HepG2 (cell line): Measurements from ENCODE around the gene HOXB6. TPM values are rescaled to one million over a fixed set of nuclear protein-coding genes. Genes with fewer than 3 reads are reported as not detected.

Experiments
- ATAC-seq: fragments of 200-7000 bp; cut with Tn5 transposase; 3 replicates; pipeline ENCODE4 v1.9.1; 2020; ENCODE audit warnings: mild to moderate bottlenecking, moderate library complexity
- BruUV-seq: library from RNA; stranded (reverse); fragments of 400-500 nt; replicated peaks from 2 replicates; lab custom pipeline; 2021; lab: Mats Ljungman, UMichigan
- CTCF ChIA-PET: fragments of 300-600 bp; formaldehyde crosslinking; extraction: SDS; loops from one replicate; lab custom pipeline; 2021; ENCODE audit warnings: low total read pairs, inconsistent platforms, low intra/inter-chr PET ratio; lab: Yijun Ruan, JAX
- POLR2A ChIA-PET: fragments of 350-600 bp; sonication (Branson Sonifier 250); formaldehyde crosslinking; loops from one replicate; lab custom pipeline; 2020; ENCODE audit warnings: antibody characterized with exemption, inconsistent platforms; lab: Yijun Ruan, JAX
- DNase-seq: peaks from one replicate; pipeline ENCODE4 v3.0.0-alpha.2; 2015; ENCODE audit warnings: low spot score
- FAIRE-seq: peaks from 3 replicates; lab custom pipeline; 2011; peaks lifted over from hg19 to GRCh38; lab: Jason Lieb, UNC
- H2AFZ ChIP-seq: one replicate; pipeline ENCODE4 v1.6.1; 2011; ENCODE audit warnings: low read length, inconsistent platforms
- H3K27ac ChIP-seq: fragments of 300-600 bp; 3 replicates; pipeline ENCODE4 v1.8.0; 2011; ENCODE audit warnings: mixed run types, mild to moderate bottlenecking, mixed read lengths, low read length, inconsistent platforms; ENCODE audit not compliant: insufficient read depth; ENCODE audit errors: extremely low read length
- H3K27me3 ChIP-seq, 2 experiments: fragments of 200-600 bp in 1 of 2; 2 replicates in 1 of 2; 3 replicates in 1 of 2; pipeline versions ENCODE4 v1.6.0 to v1.8.0; 2011; ENCODE audit warnings: low read length in 2 of 2, mild to moderate bottlenecking in 2 of 2, moderate library complexity in 2 of 2, inconsistent platforms in 1 of 2; ENCODE audit not compliant: insufficient read depth in 2 of 2, control insufficient read depth in 1 of 2
- H3K36me3 ChIP-seq, 2 experiments: fragments of 200-600 bp in 1 of 2; replicated peaks in 1 of 2; 2 replicates in 1 of 2; 3 replicates in 1 of 2; pipeline versions ENCODE4 v1.5.1 to v1.8.0; 2011; ENCODE audit warnings: low read length in 2 of 2, inconsistent platforms in 1 of 2; ENCODE audit not compliant: insufficient read depth in 2 of 2, control insufficient read depth in 1 of 2
- H3K4me1 ChIP-seq: 2 replicates; pipeline ENCODE4 v1.5.1; 2012; ENCODE audit warnings: low read length, inconsistent platforms; ENCODE audit not compliant: insufficient read depth
- H3K4me2 ChIP-seq: 2 replicates; pipeline ENCODE4 v1.6.0; 2011; ENCODE audit warnings: low read depth, low read length, inconsistent platforms
- H3K4me3 ChIP-seq, 3 experiments: fragments of 200-600 bp in 1 of 3; sonication (generic), shearing (Covaris generic) in 1 of 3; replicated peaks in 1 of 3; 2 replicates each; pipeline ENCODE4 v1.5.1; 2011 to 2016; ENCODE audit warnings: low read length in 3 of 3, inconsistent platforms in 2 of 3, low read depth in 2 of 3, mild to moderate bottlenecking in 2 of 3, control low read depth in 1 of 3, mixed read lengths in 1 of 3; ENCODE audit not compliant: insufficient read depth in 1 of 3
- H3K79me2 ChIP-seq: one replicate; pipeline ENCODE4 v1.6.1; 2011; ENCODE audit warnings: low read length, inconsistent platforms; ENCODE audit not compliant: insufficient read depth
- H3K9ac ChIP-seq: 2 replicates; pipeline ENCODE4 v1.6.0; 2011; ENCODE audit warnings: mild to moderate bottlenecking, low read depth, low read length, inconsistent platforms; ENCODE audit not compliant: insufficient read depth
- H3K9me3 ChIP-seq: 2 replicates; pipeline ENCODE4 v1.5.1; 2012; ENCODE audit warnings: mild to moderate bottlenecking, low read length
- H4K20me1 ChIP-seq: 2 replicates; pipeline ENCODE4 v1.6.0; 2011; ENCODE audit warnings: inconsistent platforms, mild to moderate bottlenecking, low read length, moderate library complexity; ENCODE audit not compliant: insufficient read depth
- AGO2 ChIP-seq: fragments of 200-400 bp; formaldehyde crosslinking; optimal IDR thresholded peaks from 2 replicates; pipeline ENCODE3; 2017; ENCODE audit warnings: mild to moderate bottlenecking, low read depth, low read length, moderate library complexity
- ARNT2 ChIP-seq: sonication (generic); formaldehyde crosslinking; IDR thresholded peaks from 2 replicates; pipeline ENCODE4 v1.8.0; 2022; ENCODE audit warnings: mild to moderate bottlenecking, low read depth, missing genetic modification reagents, moderate library complexity
- ASH2L ChIP-seq: fragments of 300-600, 200-600 bp; sonication (generic); IDR thresholded peaks from 2 replicates; pipeline ENCODE4 v1.7.0; 2017; ENCODE audit warnings: low read depth, mild to moderate bottlenecking, moderate library complexity, mixed read lengths, low read length; ENCODE audit not compliant: insufficient read length
- BORCS8-MEF2B ChIP-seq: sonication (generic); formaldehyde crosslinking; IDR thresholded peaks from 2 replicates; pipeline ENCODE4 v1.8.0; 2022; ENCODE audit warnings: mild to moderate bottlenecking, missing genetic modification reagents
- CENPT ChIP-seq: sonication (generic); formaldehyde crosslinking; IDR thresholded peaks from 2 replicates; pipeline ENCODE4 v1.8.0; 2022; ENCODE audit warnings: low read depth, mild to moderate bottlenecking, moderate library complexity, missing genetic modification reagents
- ELF3 ChIP-seq: IDR thresholded peaks from 2 replicates; pipeline ENCODE4 v1.6.1; 2016; ENCODE audit warnings: missing genetic modification reagents, missing compliant biosample characterization
- MIXL1 ChIP-seq: IDR thresholded peaks from 2 replicates; pipeline ENCODE4 v1.6.1; 2016
- NFKBIZ ChIP-seq: IDR thresholded peaks from 2 replicates; pipeline ENCODE4 v1.6.1; 2018; ENCODE audit warnings: missing genetic modification reagents, missing compliant biosample characterization
- NR2C2 ChIP-seq: sonication (generic); formaldehyde crosslinking; IDR thresholded peaks from 2 replicates; pipeline ENCODE4 v1.4.0; 2020; ENCODE audit warnings: missing genetic modification reagents, mild to moderate bottlenecking, moderate library complexity, borderline replicate concordance
- SALL2 ChIP-seq: sonication (generic); formaldehyde crosslinking; IDR thresholded peaks from 2 replicates; pipeline ENCODE4 v1.8.1; 2023; ENCODE audit warnings: mild to moderate bottlenecking, missing genetic modification reagents, inconsistent platforms
- ZNF143 ChIP-seq: sonication (generic); formaldehyde crosslinking; IDR thresholded peaks from 2 replicates; pipeline ENCODE4 v1.4.0; 2020; ENCODE audit warnings: missing genetic modification reagents
- ZNF670 ChIP-seq: sonication (generic); formaldehyde crosslinking; IDR thresholded peaks from 2 replicates; pipeline ENCODE4 v1.8.0; 2022; ENCODE audit warnings: mild to moderate bottlenecking, missing genetic modification reagents, borderline replicate concordance
- WGBS: methylation state at CpG from one replicate; pipeline ENCODE4 v1.1.6; 2017; ENCODE audit warnings: low lambda C conversion rate; 5-methylcytosine and 5-hydroxymethylcytosine counted together
- in situ Hi-C: cut with HindIII; loops from 2 replicates; pipeline ENCODE4 v1.10.0; 2017; ENCODE audit warnings: low pct_unique_long_range_greater_than_20kb; ENCODE audit not compliant: extremely low pct_ligation_motif_present
- intact Hi-C: fragments of 100-400 bp; cut with micrococcal nuclease; formaldehyde crosslinking; loops from one replicate; pipeline ENCODE4 v1.10.0; 2022; ENCODE audit not compliant: unreplicated experiment
- polyA plus RNA-seq, 8 experiments: library from polyadenylated mRNA; depleted of rRNA in 3 of 8; stranded (reverse) in 7 of 8; unstranded in 1 of 8; fragments of >200 nt; fragmentation: Illumina TruSeq in 4 of 8; extraction: Trizol in 4 of 8; gene quantifications; 2 replicates each; pipeline versions ENCODE4 v1.2.1 to v1.2.3, GENCODE V29; 2011 to 2016; ENCODE audit warnings: low read depth in 4 of 8, missing spikeins in 1 of 8, mixed read lengths in 1 of 8; ENCODE audit not compliant: insufficient read depth in 1 of 8
- total RNA-seq, 5 experiments: library from RNA; depleted of rRNA; stranded (reverse); fragments of >200 nt; fragmentation: Illumina TruSeq; extraction: Trizol; gene quantifications; 2 replicates each; pipeline ENCODE4 v1.2.3, GENCODE V29; 2016; ENCODE audit warnings: low read depth in 1 of 5
- TF ChIP-seq, protein P1 (sequence below): sonication (generic); formaldehyde crosslinking; IDR thresholded peaks from 2 replicates; pipeline ENCODE4 v1.4.0; 2020; ENCODE audit warnings: missing genetic modification reagents, borderline replicate concordance
- TF ChIP-seq, protein P2 (sequence below): IDR thresholded peaks from 2 replicates; pipeline ENCODE4 v1.6.1; 2016; ENCODE audit warnings: mild to moderate bottlenecking, missing biosample characterization, missing genetic modification reagents
- TF ChIP-seq, protein P3 (sequence below): sonication (generic); formaldehyde crosslinking; IDR thresholded peaks from 2 replicates; pipeline ENCODE4 v1.4.0; 2020; ENCODE audit warnings: missing genetic modification reagents
- TF ChIP-seq, protein P4 (sequence below): IDR thresholded peaks from 2 replicates; pipeline ENCODE4 v1.6.1; 2016; ENCODE audit warnings: missing compliant biosample characterization, missing genetic modification reagents, borderline replicate concordance
- TF ChIP-seq, protein P5 (sequence below): sonication (generic); formaldehyde crosslinking; IDR thresholded peaks from 2 replicates; pipeline ENCODE4 v1.4.0; 2020; ENCODE audit warnings: missing genetic modification reagents

HOXB6 gene
- total and polyA plus RNA-seq, 2 of the 13 experiments (the other 11 are each of a cell fraction or from before 2014, with no cell fraction given), result not detected

DNA sequence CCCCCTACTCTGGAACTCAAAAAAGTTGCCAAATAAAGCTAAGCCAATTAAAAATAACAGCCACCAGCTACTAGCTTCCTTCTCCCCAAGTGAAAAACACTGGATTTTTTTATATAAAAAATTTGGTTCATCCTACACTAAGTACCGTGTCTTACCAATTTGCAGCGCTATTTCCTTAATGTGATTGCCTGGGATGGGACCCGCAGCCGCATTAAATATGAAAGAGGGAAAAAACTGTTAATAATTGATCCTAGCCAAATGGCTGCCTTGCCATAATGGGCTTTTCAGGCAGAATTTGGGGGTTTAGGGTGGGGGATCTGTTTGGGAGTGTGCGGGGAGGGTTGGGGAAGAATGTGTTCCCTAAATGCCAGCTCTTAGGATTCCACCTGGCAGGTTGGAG, 19.3 kb upstream of the HOXB6 start (continued):
- TF ChIP-seq, protein P1, sequence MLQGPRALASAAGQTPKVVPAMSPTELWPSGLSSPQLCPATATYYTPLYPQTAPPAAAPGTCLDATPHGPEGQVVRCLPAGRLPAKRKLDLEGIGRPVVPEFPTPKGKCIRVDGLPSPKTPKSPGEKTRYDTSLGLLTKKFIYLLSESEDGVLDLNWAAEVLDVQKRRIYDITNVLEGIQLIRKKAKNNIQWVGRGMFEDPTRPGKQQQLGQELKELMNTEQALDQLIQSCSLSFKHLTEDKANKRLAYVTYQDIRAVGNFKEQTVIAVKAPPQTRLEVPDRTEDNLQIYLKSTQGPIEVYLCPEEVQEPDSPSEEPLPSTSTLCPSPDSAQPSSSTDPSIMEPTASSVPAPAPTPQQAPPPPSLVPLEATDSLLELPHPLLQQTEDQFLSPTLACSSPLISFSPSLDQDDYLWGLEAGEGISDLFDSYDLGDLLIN (CRISPR knock-in tag), result no peak
- no peak for TF ChIP-seq ASH2L
- no peak for TF ChIP-seq ZNF670 (CRISPR knock-in tag)
- no peak for TF ChIP-seq MIXL1 (CRISPR knock-in tag)
- no peak for TF ChIP-seq NFKBIZ
- TF ChIP-seq ARNT2 (CRISPR knock-in tag), result no peak
- TF ChIP-seq NR2C2, result no peak
- no peak for TF ChIP-seq ELF3 (CRISPR knock-in tag)

DNA sequence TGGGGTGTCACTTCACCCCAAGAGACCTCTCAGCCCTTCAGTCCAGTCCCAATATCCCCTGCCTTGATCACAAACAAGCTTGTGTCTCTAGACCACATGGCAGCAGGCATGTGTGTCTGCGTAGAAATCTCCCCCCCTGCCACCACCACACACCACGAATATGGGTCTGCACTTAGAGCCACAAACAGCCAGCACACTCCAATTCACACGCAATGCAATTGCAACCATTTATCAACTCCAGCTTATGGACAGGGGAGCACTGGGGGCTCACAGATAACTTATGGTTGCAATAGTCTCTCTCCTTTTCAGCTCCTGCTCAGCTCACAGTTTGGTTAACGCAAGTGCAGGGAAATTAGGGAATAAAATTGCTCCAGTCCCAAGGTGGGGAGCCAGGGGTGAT, 18.8 kb upstream of the HOXB6 start:
- Histone ChIP-seq H4K20me1 (0 out of 2 replicates have a peak, but pooled peaks cover 2% of the 10 kb centered on the region), H3K9ac (no peak overlapping the region), H3K4me2 (no peak overlapping the region), H3K4me1 (no peaks in the 10 kb centered on the region), H3K4me3 (no peak overlapping the region), H3K79me2 (no peaks in the 10 kb centered on the region), H3K27me3 (peaks cover 45 to 98% of the 10 kb centered on the region in 2 experiments), H3K9me3 (no peaks in the 10 kb centered on the region), H3K36me3 (no peaks in the 10 kb centered on the region), H2AFZ (no peak overlapping the region), H3K27ac (no peak overlapping the region)
- POLR2A ChIA-PET, result no interaction called here
- FAIRE-seq, result no peak
- 6% methylated on average over 4 of the region's 4 CpGs for WGBS
- CTCF ChIA-PET, result no interaction called here
- no TSS peak for BruUV-seq
- no peak for DNase-seq
- intact Hi-C loops (no loop called here), in situ Hi-C loops (no loop called here)
- ATAC-seq, result no peak
- TF ChIP-seq SALL2, result no peak
- TF ChIP-seq, protein P2, sequence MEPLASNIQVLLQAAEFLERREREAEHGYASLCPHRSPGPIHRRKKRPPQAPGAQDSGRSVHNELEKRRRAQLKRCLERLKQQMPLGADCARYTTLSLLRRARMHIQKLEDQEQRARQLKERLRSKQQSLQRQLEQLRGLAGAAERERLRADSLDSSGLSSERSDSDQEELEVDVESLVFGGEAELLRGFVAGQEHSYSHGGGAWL, result no peak
- TF ChIP-seq, protein P3, sequence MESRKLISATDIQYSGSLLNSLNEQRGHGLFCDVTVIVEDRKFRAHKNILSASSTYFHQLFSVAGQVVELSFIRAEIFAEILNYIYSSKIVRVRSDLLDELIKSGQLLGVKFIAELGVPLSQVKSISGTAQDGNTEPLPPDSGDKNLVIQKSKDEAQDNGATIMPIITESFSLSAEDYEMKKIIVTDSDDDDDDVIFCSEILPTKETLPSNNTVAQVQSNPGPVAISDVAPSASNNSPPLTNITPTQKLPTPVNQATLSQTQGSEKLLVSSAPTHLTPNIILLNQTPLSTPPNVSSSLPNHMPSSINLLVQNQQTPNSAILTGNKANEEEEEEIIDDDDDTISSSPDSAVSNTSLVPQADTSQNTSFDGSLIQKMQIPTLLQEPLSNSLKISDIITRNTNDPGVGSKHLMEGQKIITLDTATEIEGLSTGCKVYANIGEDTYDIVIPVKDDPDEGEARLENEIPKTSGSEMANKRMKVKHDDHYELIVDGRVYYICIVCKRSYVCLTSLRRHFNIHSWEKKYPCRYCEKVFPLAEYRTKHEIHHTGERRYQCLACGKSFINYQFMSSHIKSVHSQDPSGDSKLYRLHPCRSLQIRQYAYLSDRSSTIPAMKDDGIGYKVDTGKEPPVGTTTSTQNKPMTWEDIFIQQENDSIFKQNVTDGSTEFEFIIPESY, result no peak
- TF ChIP-seq CENPT (CRISPR knock-in tag), result no peak
- TF ChIP-seq, protein P4, sequence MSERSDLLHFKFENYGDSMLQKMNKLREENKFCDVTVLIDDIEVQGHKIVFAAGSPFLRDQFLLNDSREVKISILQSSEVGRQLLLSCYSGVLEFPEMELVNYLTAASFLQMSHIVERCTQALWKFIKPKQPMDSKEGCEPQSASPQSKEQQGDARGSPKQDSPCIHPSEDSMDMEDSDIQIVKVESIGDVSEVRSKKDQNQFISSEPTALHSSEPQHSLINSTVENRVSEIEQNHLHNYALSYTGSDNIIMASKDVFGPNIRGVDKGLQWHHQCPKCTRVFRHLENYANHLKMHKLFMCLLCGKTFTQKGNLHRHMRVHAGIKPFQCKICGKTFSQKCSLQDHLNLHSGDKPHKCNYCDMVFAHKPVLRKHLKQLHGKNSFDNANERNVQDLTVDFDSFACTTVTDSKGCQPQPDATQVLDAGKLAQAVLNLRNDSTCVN (CRISPR knock-in tag), result no peak
- TF ChIP-seq, protein P5, sequence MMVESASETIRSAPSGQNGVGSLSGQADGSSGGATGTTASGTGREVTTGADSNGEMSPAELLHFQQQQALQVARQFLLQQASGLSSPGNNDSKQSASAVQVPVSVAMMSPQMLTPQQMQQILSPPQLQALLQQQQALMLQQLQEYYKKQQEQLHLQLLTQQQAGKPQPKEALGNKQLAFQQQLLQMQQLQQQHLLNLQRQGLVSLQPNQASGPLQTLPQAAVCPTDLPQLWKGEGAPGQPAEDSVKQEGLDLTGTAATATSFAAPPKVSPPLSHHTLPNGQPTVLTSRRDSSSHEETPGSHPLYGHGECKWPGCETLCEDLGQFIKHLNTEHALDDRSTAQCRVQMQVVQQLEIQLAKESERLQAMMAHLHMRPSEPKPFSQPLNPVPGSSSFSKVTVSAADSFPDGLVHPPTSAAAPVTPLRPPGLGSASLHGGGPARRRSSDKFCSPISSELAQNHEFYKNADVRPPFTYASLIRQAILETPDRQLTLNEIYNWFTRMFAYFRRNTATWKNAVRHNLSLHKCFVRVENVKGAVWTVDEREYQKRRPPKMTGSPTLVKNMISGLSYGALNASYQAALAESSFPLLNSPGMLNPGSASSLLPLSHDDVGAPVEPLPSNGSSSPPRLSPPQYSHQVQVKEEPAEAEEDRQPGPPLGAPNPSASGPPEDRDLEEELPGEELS (CRISPR knock-in tag), result no peak
- TF ChIP-seq AGO2, result no peak
- TF ChIP-seq ZNF143 (CRISPR knock-in tag), result no peak
- no peak for TF ChIP-seq BORCS8-MEF2B (CRISPR knock-in tag)
